ENCODE data around the gene NR5A2. TPM values are rescaled to one million over a fixed set of nuclear protein-coding genes. Genes with fewer than 3 reads are reported as not detected.

Gene NR5A2
- total RNA-seq, 1 experiment from 2014 or later = 4.7 TPM

- Histone ChIP-seq H3K18ac (ENCODE audit: insufficient read length, low read depth, low read length) (no peak overlapping the region), H3K23ac (ENCODE audit: insufficient read length, low read depth, low read length) (no peak overlapping the region), H2BK12ac (ENCODE audit: insufficient read length, low read depth, low read length) (no peak overlapping the region), H2BK15ac (ENCODE audit: low read depth, low read length) (no peak overlapping the region), H3K27ac (ENCODE audit: insufficient read length, low read depth, low read length) (no peak overlapping the region), H3K4me1 (ENCODE audit: insufficient read depth, low read length) (no peaks in the 10 kb centered on the region), H4K5ac (ENCODE audit: insufficient read length, low read depth, low read length) (no peak overlapping the region), H4K8ac (replicated peaks; ENCODE audit: insufficient read length, low read depth, low read length) (no peak overlapping the region), H3T11ph (ENCODE audit: low read length) (no peak overlapping the region), H3K4ac (ENCODE audit: low read depth, low read length) (no peak overlapping the region), H2BK5ac (ENCODE audit: insufficient read length, low read length) (no peak overlapping the region), H4K20me1 (ENCODE audit: control insufficient read depth, insufficient read depth, insufficient read length) (no peaks in the 10 kb centered on the region), H3K79me1 (ENCODE audit: insufficient read depth, low read depth, low read length, poor library complexity, severe bottlenecking) (no peaks in the 10 kb centered on the region), H3K79me2 (ENCODE audit: insufficient read depth, low read length) (no peaks in the 10 kb centered on the region), H3K27me3 (ENCODE audit: insufficient read depth, low read length) (no peaks in the 10 kb centered on the region), H3K4me2 (ENCODE audit: insufficient read depth, insufficient read length, low read length) (no peak overlapping the region), H2AK5ac (ENCODE audit: insufficient read length, low read length) (no peak overlapping the region), H3K9me3 (ENCODE audit: control insufficient read depth, low read depth, low read length) (no peaks in the 10 kb centered on the region), H2BK20ac (ENCODE audit: low read depth, low read length, poor library complexity, severe bottlenecking) (no peak overlapping the region), H3K14ac (ENCODE audit: insufficient read depth, low read length) (no peak overlapping the region), H3K23me2 (ENCODE audit: insufficient read length, low read depth, low read length, poor library complexity, severe bottlenecking) (no peaks in the 10 kb centered on the region), H4K91ac (ENCODE audit: insufficient read length, low read depth, low read length) (no peak overlapping the region), H2BK120ac (ENCODE audit: low read depth, low read length, poor library complexity, severe bottlenecking) (no peak overlapping the region), H2AFZ (ENCODE audit: low read length) (no peak overlapping the region), H3K9ac (ENCODE audit: extremely low read depth, insufficient read length, low read length) (no peak overlapping the region), H3K56ac (ENCODE audit: insufficient read length, low read depth, low read length) (no peak overlapping the region)
- TF ChIP-seq CTCF (conservative IDR thresholded peaks at IDR 0.05) = no peak
- Mint-ChIP-seq H3K36me3 (ENCODE audit: insufficient read depth in 1 of 3, low read depth in 3 of 3) (0 out of 7 replicates have a peak, but pooled peaks cover 0 to 3% (median 0%) of the 10 kb centered on the region in 3 experiments), H3K4me1 (peaks cover 10 to 11% of the 10 kb centered on the region in 2 experiments), H3K27ac (no peak overlapping the region), H3K27me3 (ENCODE audit: low read depth) (no peaks in the 10 kb centered on the region), H3K4me3 (no peak overlapping the region), H3K9me3 (no peaks in the 10 kb centered on the region)
- DNase-seq = no peak
- no CpG with 5 or more reads among the region's 3 CpGs for WGBS (ENCODE audit: extremely low coverage, insufficient read length, low lambda C conversion rate)
Measured at GRCh38 chr1:199983531-199983930, 44.0 kb upstream of the NR5A2 start.

Data from H9 (cell line).